Stimulated activated CD8-positive, alpha-beta memory T cell treated with anti-CD3 and anti-CD28 coated beads, Interleukin-7, amount 100 ng/mL, for 24 hours (primary cell): ENCODE results near the gene TNS4.
A peak's percentile ranks its signal among the peaks of the same experiment; 100 is the strongest.

Source experiments
- DNase-seq: peaks from one replicate; pipeline ENCODE4 v3.0.0-alpha.2; 2020; ENCODE audit warnings: low read depth

Gene TNS4

GRCh38 chr17:40490289-40490853 is 11.1 kb downstream of the TNS4 start:
- DNase-seq: no peak

GRCh38 chr17:40487371-40488020 is 13.9 kb downstream of the TNS4 start:
- no peak for DNase-seq

- no peak for DNase-seq
Measured at GRCh38 chr17:40486522-40487370, 14.7 kb downstream of the TNS4 start.

- DNase-seq: no peak
Measured at GRCh38 chr17:40485851-40486521, 15.4 kb downstream of the TNS4 start.

GRCh38 chr17:40484973-40485530 is 16.4 kb downstream of the TNS4 start:
- no peak for DNase-seq

GRCh38 chr17:40484285-40484972 is 17.0 kb downstream of the TNS4 start:
- no peak for DNase-seq

- DNase-seq: no peak
Measured at GRCh38 chr17:40483679-40484078, 17.7 kb downstream of the TNS4 start.

GRCh38 chr17:40482722-40483121 is 18.7 kb downstream of the TNS4 start:
- no peak for DNase-seq

- DNase-seq: no peak
Measured at GRCh38 chr17:40481106-40481505, 20.3 kb downstream of the TNS4 start.

- DNase-seq: peak; percentile 69
Measured at GRCh38 chr17:40480501-40481003, 20.9 kb downstream of the TNS4 start.

GRCh38 chr17:40479754-40480480 is 21.5 kb downstream of the TNS4 start:
- no peak for DNase-seq

- no peak for DNase-seq
Measured at GRCh38 chr17:40478486-40478885, 22.9 kb downstream of the TNS4 start.

- DNase-seq: no peak
Measured at GRCh38 chr17:40477796-40478195, 23.6 kb downstream of the TNS4 start.

- no peak for DNase-seq
Measured at GRCh38 chr17:40475234-40475908, 26.1 kb downstream of the TNS4 start.

- no peak for DNase-seq
Measured at GRCh38 chr17:40474419-40475002, 26.9 kb downstream of the TNS4 start.

- DNase-seq: no peak
Measured at GRCh38 chr17:40473573-40474365, 27.7 kb downstream of the TNS4 start.

GRCh38 chr17:40472733-40473452 is 28.5 kb downstream of the TNS4 start:
- DNase-seq: no peak
